CD1c-positive myeloid dendritic cell (primary cell): ENCODE data around the gene MOCOS.
A peak's percentile ranks its signal among the peaks of the same experiment; 100 is the strongest.

Source experiments
- DNase-seq: peaks from one replicate; pipeline ENCODE4 v3.0.0-alpha.2; 2016; ENCODE audit errors: extremely low spot score

MOCOS gene

DNA sequence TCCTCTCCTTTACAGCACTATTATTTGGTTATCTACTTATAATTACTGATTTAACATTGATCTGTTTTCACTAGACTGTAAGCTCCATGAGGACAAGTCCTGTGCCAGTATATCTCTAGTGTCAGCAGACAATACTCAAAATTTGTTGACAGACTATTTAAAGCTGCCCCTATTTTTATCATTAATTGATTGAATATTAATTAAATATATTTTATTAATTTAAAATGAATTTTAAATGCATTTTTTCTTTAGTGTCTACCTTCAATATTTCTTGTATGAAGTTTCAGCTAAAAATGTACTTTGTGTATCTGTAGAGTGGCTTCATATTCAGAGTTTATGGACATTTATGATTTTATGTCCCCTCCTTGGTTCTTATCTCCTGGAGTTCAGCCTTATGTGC, 83.9 kb downstream of the MOCOS start:
- DNase-seq: no peak

DNA sequence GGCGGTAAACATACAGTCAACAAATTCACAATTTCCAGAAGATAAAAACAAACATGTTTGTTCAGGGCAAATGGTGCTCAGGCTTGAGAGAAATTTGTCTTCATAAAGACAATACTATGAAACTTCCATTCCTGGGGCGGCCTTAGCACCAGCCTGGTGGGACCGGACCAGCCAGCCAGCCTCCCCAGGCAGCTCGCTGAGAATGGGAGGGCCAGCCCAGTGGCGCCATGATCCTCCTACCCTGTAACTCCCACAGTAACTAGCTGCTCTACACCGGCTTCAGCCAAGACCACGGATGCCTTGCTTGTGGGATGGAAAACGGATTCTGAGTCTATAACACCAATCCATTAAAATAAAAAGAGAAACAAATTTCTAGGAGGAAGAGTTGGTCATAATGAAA, 86.0 kb downstream of the MOCOS start:
- no peak for DNase-seq

DNA sequence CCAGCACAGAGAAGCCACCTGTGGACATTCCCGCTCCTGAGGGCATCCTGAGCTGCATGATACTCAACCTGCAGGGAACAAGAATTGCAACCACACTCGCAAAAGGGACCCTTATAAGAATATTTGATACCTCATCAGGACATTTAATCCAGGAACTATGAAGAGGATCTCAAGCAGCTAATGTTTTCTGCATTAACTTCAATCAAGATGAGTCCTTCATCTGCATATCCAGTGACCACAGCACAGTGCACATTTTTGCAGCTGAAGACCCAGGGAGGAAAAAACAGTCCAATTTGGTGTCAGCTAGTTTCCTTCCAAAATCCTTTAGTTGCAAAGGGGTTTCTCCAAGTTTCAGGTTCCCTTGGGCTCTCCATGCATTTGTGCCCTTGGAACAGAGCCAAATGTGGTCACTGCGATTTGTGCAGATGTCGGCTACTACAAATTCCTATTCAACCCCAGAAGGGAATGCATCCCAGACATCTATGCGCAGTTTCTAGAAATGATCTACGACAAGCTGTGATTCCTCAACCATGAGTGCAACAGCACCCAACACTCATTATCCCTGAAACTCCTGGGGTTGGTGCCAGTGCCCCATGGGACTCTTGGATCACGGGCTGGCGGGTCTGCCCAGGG, 86.9 kb downstream of the MOCOS start:
- DNase-seq: no peak

DNA sequence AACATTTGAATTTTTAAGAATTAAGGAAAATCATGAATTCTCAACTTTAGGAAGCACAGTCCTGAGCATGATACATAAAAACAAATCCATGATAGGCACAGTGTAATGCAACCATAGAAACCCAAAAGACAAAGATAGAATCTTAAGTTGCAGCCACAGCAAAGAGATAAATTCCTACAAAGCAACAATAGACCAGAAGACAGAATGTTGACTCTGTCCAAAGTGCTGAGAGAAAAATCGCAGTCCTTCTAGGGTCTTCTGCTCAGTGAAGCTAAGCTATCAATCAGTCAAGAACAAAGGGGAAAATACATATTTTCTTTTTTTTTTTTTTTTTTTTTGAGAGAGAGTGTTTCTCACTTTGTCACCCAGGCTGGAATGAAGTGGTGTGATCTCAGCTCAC, 88.3 kb downstream of the MOCOS start:
- no peak for DNase-seq

DNA sequence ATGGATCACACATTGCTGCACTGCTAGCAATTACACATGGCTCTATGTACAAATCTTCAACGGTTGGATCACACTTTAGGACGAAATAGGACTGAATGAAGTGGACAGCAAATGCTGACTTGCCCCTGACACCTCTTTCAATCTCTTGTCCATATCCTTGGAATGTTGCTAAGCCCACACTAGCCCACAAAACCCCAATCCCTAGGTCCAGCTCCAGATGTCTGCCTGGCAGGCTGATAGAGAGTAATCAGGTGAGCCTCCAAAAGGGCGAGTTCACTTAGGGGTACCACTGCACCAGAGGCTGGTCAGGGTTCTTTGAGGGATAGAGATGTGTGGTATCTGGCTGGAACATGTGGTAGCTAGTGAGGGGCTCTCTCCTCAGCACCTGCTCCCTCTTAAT, 91.7 kb downstream of the MOCOS start:
- no peak for DNase-seq

DNA sequence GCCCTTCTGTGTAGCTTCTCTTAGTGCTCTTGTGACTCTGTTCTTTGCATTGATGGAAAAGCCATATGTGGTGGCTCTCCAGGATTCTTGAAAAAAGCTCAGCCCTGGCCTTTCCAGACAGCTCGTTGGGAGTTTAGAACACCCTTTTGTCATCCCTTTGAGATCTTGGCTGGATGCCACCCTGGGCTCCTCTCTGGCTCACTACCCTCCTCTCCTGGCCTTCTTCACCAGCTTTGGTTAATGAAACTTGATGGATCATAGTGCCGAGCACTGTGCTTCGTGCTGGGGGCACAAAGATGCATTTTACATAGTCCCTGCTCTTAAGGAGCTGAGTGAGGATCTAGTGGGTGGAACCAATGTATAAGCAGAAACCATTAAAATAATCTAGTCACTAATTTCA, 94.6 kb downstream of the MOCOS start:
- no peak for DNase-seq

DNA sequence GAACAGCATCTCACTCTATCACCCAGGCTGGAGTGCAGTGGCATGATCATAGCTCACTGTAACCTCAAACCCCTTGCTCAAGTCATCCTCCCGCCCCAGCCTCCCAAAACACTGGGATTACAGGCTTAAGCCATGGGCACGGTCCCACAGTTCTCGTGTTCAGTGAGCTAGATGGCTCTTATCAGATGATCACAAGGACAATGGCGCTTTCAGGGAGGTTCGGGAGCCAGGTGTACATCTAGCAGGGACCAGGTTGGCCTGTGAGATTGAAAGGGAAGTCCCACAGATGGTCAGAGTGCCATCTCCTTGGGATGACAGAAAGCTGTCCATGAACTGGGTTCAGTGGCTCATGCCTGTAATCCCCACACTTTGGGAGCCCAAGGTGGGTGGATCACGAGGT, 96.2 kb downstream of the MOCOS start:
- no peak for DNase-seq

DNA sequence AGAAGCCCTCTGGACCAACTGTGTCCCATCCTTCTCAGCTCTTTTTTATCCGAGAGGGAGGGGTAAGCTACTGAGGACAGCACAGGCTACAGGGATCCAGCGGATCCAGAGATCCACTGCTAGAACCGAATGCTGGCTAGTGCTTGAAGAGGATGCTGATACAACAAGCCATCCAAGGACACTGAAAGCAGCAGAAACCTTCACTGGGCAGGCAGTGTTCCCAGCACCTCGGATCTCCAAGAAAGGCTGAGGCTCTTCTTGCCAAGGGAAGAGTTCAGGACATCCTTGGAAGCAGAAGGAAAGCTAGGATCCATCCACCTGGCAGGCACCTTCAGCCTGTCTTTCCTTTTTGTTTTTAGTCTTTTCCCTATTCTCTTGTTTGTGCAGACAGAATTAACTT, 97.0 kb downstream of the MOCOS start:
- DNase-seq: no peak

DNA sequence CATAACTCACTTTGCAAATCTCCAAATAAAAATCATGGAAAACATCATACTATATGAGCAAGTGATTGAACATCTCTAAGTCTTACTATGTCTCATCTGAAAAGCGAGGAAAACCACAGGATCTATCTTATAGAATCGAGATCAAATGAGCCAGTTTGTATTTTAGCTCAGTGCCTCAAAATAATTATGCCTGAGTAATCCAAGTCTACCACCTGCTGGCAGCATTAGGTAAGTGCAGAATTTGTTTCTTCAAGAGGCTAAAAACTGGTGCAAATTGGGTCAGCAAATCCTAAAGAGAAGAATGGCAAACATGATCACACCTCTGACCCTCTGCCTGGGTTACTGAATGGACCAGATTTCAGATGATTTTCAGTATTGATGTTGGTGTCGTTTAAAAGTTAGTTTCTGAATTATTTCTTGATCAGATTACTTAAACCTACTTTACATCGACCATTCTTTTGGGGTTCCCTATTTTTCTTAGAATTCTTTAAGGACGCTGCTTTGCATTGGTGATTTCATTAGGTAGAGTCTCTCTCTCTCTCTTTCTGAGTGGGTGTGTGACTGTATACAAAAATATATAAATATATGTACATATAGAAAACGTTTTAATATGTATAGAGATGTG, 97.5 kb downstream of the MOCOS start:
- DNase-seq: peak; percentile 81

DNA sequence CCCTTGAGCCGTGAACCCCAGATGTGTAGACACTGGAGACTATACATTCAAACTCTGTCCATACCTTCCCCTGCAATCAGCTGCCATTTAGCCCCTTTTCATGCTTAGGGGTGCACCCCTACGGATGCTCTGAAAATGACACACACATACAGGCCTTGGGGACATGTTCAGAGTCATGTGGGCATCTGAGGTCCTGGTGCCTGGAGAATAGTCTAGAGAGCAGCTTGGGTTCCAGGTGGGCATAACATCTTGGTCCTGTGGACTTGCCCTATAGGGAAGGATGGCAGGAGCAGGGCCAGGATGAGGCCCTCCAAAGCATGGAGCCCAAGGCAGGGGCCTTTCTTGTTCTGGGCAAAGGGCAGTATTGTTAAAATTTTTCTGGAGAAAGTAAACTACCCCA, 100.4 kb downstream of the MOCOS start:
- DNase-seq: no peak

DNA sequence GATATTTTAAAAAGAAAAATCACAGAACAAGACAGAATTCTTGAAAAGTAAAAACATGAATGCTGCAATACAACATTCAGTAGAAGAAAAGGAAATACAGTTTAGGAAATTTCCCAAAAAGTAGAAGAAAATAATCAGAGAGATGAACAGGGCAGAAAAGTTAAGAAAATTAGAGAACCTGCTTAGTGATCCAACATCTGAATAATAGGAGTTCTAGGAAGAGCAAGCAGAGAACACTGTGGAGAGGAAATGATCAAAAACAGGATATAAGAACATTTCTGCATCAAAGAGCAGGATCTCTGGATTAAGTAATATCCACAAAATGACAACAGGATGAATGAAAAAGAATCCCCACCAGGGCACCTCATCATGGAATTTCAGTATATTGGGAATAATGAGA, 101.4 kb downstream of the MOCOS start:
- no peak for DNase-seq

DNA sequence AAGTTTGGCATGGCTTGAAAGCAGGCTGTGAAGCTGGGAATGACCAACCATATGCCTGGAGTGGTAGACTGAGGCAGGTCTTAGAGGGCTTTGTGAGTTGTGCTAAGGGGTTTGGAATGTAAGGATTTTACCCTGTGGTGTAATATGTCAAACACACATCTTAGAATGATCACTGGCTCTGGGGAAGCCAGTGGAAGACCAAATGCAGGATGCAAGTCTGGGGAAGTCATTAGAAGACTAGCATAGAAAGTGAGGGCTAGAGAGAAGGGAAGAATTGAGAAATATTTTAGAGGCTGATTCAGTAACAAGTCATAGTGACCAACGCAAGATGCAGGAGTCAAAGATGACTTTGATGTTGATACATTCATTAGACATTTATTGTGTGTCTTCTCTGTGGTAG, 106.7 kb downstream of the MOCOS start:
- no peak for DNase-seq

DNA sequence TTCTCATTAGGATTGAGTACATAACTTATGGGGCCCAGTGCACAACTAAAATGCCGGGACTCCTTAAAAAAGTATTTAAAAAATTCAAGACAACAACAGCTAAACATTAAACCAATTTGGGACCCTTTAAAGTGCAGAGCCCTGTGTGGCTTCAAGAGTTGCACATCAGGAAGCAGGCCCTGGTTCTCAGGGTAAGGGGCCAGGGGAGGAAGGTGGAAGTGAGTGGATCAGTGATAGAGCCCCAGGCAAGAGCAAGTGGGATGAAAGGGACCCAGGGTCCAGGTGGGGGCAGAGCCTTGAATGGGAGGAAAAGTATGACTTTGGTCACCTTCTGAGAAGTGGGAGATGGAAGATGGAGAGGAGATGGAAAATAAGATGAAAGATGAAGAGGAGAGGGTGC, 107.9 kb downstream of the MOCOS start:
- DNase-seq: no peak

DNA sequence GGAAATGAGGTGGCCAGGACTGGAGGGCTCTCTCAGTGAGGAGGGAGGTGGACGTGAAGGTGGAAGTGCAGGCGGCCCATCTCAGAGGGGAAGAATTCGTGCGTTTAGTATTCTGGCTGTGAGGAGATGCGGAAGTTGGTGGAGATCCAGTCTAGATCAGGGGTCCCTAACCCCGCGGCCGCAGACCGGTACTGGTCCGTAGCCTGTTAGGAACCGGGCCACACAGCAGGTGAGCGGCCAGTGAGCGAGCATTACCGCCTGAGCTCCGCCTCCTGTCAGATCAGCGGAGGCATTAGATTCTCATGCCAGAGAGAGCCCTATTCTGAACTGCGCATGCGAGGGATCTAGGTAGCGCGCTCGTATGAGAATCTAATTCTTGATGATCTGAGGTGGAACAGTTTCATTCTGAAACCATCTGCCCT, 108.6 kb downstream of the MOCOS start:
- no peak for DNase-seq

DNA sequence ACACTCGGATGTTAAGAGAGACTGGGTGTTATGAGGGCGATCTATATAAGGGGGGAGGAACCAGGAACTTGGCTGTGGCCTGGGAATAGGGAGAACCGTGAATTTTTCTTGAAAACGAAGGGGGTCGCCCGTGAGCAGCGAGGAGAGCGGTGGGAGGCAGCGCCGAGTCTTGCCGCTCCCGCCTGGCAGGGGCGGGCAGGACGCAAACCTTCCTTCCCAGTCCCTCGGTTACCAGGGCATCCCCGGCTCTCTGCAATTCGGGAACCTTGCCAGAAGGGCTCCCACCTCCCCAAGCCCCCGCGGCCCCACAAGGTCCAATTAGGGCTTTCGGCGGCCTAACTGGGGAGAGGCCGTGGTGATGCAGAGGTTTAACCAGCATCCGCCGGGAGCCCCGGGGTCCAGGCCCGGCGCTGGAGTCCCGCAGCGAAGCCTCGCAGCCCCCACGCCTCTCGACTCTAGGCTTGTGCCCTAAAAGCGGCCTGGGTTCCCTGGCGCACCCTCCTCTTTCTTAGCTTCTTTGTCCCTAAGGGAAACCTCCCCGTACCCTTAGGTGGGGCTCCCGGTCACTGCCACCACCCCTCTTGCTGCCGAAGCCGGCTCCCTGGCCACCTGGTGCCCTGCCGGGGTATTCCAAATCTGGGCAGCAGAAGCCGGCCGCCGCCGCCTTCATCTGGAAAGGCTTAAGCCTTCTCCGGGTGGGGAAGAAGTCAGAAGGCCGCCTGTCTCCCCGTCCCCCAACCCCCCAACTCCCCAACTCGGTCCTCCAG, 109.5 kb downstream of the MOCOS start:
- no peak for DNase-seq

DNA sequence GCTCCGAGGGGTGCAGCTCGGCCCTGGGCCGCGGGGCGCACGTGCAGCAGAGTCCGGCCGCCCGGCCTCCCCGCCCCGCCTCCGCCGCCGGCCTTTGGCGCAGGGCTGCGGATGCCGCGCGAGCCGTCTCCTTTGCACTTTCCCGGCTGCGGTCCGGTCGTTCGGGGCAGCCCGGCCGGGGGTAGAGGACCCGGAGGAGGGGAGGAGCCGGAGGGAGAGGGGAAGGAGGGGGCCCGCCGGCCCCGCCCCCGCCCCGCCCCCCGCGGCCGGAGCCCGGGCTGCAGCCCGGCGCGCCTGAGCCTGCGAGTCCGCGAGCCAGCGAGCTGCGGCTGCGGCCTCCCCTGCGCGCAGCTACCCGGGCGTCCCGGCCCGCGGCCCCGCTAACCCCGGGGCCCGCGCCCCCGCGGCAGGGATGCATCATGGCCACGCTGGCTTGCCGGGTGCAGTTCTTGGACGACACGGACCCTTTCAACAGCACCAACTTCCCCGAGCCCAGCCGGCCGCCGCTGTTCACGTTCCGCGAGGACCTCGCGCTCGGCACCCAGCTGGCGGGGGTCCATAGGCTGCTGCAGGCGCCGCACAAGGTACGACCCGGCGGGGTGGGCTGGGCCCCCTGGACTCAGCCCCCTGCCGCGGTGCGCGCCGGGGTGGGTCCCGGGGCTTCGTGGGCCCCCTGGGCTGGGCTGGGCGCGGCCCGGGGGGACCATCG, 110.3 kb downstream of the MOCOS start, which contains the start of gene FHOD3:
FHOD3 (plus strand) TSS at position 297 of the 709 bp plus-strand sequence; CDS start at position 420, 123 bp downstream.
- no peak for DNase-seq

DNA sequence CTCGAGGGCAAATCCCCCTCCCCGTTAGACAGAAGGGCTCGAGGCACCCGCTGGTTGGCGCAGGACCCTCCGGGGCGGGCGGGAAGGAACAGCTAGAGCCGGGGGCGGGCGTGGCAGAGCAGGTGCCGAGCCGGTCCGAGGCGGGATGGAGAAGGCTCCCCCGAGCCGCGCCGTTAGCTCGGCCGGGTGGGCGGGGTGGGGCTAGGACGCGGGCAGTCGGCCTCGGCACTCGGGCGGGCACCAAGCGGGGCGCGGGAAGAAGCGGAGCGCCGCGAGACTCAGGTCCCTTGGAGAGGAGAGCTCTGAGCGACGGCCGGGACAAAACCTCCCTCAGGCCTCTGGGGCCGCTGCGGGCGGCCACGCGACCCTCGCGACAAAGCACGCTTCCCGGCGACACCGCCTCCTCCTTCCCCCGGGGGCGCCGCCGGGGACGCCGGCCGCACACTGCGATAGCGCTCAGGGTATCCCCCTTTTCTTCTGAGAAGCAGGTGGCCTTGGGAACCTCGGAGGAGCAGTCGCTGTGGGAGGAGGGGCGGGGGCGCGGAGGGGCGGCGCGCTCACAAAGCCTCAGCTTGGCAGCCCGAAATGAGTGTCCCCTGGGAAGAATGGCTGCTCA, 110.9 kb downstream of the MOCOS start:
- DNase-seq: no peak

DNA sequence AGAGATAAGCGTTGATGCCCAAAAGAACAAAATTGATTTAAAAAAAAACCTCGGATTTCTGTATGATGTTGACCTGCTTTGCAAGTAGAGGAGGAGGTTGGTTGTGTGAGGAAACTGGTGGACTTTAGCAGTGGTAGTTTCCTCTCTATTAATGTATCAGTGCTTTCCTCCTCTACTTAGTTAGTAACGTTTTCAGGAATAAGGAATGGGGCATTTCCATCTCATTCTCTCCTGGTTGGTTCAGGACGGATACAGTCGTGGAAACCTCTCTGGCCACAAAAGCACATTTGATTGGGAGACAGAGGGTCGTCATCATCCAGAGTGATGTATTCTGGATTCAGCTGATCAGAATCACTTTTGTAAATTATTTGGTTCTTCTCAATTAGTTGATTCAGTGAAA, 111.7 kb downstream of the MOCOS start:
- no peak for DNase-seq

DNA sequence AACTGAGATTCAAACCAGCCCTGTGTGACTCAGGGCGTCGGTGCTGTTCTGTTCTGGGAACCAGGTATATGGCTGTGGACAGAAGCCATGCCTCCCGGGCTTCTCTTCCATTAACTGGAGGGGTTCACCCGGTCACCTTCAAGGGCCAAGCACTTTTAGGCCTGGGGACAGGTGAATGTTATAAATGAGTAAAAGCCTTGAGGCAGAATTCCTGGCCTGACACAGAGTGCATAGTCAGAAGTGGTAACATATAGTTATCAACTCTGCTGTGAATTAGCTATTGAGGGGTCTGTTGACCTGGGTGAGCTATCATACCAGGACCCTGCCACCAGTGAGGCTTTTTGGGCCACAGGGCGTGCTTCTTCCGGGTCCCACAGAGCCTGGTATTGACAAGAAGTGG, 112.9 kb downstream of the MOCOS start:
- DNase-seq: no peak

DNA sequence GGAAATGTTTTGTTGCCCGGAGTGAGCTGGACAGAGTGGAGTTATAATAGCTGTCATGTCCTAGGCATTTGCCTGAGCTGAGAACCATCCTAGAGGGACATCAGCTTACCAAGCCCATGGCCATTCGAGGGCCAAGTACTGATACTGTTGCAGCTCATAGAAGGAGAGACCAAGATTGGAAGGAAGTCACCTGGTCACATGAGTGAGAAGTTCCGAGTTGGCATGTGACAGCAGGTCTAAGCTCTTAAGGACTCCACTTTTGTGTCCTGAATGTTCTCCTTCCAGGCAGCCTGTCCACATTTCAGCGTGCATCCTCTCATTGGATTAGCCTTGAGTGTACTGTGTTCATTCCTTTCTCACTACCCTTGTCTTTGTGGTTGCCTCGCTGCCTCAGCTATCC, 114.6 kb downstream of the MOCOS start:
- no peak for DNase-seq

DNA sequence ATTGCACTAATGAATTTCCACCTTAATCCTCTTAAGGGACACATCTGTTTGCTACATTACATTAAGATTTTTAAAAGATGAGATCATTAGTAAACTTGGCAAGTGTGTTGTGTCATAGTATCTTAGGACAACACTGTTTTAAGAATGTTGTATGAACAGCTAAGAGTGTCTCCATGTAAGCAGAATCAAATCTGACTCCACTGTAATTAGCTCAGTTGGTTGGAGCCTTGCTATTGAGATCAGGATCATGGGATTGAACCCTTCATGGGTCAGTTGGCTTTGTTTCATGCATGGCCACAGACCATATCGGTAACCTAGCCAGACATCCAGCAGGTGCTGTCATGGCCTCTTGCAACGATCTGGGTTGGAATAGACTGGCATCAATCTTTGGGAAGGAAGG, 115.4 kb downstream of the MOCOS start:
- no peak for DNase-seq

DNA sequence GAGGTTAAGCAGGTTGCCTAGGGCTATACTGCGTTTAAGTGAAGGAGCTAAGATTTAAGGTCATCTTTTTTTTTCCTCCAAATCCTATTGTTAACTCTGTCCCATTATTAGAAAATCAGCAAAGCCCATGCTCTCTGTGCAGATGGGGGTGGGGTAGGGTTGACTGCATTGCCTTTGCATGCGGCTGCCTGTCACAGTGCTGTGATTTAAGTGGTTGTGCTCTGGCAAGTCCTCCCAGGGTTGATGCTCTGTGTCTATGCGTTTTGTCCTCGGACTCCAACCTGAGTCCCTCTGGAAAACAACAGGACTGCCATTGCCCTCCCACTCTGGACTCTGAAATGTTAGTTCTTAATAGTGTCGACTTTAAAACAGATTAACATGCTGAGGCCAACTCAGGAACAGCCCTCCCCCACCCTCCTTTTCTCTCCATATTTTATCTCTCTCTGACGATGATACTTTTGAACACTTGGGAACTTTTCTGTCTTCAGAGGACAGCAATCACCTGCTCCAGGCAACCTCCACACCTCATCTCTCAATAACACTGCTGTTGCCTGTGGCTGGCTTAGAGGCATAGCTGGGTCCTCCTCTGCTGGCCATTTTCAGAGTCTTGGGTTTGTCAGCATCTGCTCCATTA, 116.0 kb downstream of the MOCOS start:
- DNase-seq: no peak
